Measurements from ENCODE around the gene FANK1. TPM values are rescaled to one million over a fixed set of nuclear protein-coding genes. Genes with fewer than 3 reads are reported as not detected.

The FANK1 gene
- total RNA-seq, 2 experiments from 2014 or later = 0.25 TPM; not detected in 1

GRCh38 chr10:126037946-126038345, 141.6 kb downstream of the FANK1 start:
- H3K27ac Mint-ChIP-seq = no peak overlapping the region

GRCh38 chr10:126041117-126041516, 144.8 kb downstream of the FANK1 start:
- no peak for ATAC-seq (ENCODE audit: poor library complexity)
- Histone ChIP-seq H3K27me3 (ENCODE audit: control insufficient read depth in 1 of 2, insufficient read depth in 2 of 2, low read length in 2 of 2) (no peaks in the 10 kb centered on the region), H3K4me1 (ENCODE audit: insufficient read depth, low read length) (peaks cover 23% of the 10 kb centered on the region), H3K36me3 (ENCODE audit: insufficient read depth, low read length) (no peaks in the 10 kb centered on the region), H3K9me3 (ENCODE audit: control insufficient read depth in 1 of 2, insufficient read depth in 1 of 2, low read length in 2 of 2) (peaks cover 0 to 12% of the 10 kb centered on the region in 2 experiments), H3K27ac (ENCODE audit: low read depth in 1 of 2, low read length in 2 of 2) (no peak overlapping the region), H3K4me3 (ENCODE audit: low read length) (no peak overlapping the region)
- intact Hi-C loops (cut with DNase I, micrococcal nuclease) = no loop called here
- no peak for DNase-seq
- Mint-ChIP-seq H3K4me3 (no peak overlapping the region), H3K9me3 (no peaks in the 10 kb centered on the region), H3K27ac (no peak overlapping the region), H3K27me3 (no peaks in the 10 kb centered on the region), H3K36me3 (ENCODE audit: low read depth) (no peaks in the 10 kb centered on the region), H3K4me1 (ENCODE audit: low read depth) (peaks cover 17% of the 10 kb centered on the region)
- POLR2A ChIA-PET = no interaction called here
- CTCF ChIA-PET = no interaction called here
- TF ChIP-seq CTCF (IDR thresholded peaks at IDR 0.05) = no peak

More at GRCh38 chr10:126037946-126038345, 141.6 kb downstream of the FANK1 start:
- Mint-ChIP-seq H3K36me3 (ENCODE audit: low read depth) (no peaks in the 10 kb centered on the region), H3K4me1 (ENCODE audit: low read depth) (peaks cover 17% of the 10 kb centered on the region), H3K27me3 (no peaks in the 10 kb centered on the region), H3K9me3 (peaks cover 6% of the 10 kb centered on the region), H3K4me3 (no peak overlapping the region)
- H3K27me3 ChIP-seq (ENCODE audit: control insufficient read depth in 1 of 2, insufficient read depth in 2 of 2, low read length in 2 of 2) = no peaks in the 10 kb centered on the region
- H3K36me3 ChIP-seq (ENCODE audit: insufficient read depth, low read length) = no peaks in the 10 kb centered on the region
- no peak for ATAC-seq (ENCODE audit: poor library complexity)
- no peak for DNase-seq
- no peak overlapping the region for H3K27ac ChIP-seq (ENCODE audit: low read depth in 1 of 2, low read length in 2 of 2)
- peaks cover 18% of the 10 kb centered on the region for H3K4me1 ChIP-seq (ENCODE audit: insufficient read depth, low read length)
- no peak overlapping the region for H3K4me3 ChIP-seq (ENCODE audit: low read length)
- POLR2A ChIA-PET = no interaction called here
- peaks cover 0 to 6% of the 10 kb centered on the region in 2 experiments for H3K9me3 ChIP-seq (ENCODE audit: control insufficient read depth in 1 of 2, insufficient read depth in 1 of 2, low read length in 2 of 2)
- no peak for TF ChIP-seq CTCF (IDR thresholded peaks at IDR 0.05)
- intact Hi-C loops (cut with DNase I, micrococcal nuclease) = no loop called here
- CTCF ChIA-PET = no interaction called here

- H3K27ac ChIP-seq (ENCODE audit: low read depth in 1 of 2, low read length in 2 of 2) = peak overlapping the region in 1 of 2 donors; percentile 50
- peaks cover 23% of the 10 kb centered on the region for H3K4me1 ChIP-seq (ENCODE audit: insufficient read depth, low read length)
- Mint-ChIP-seq H3K4me1 (ENCODE audit: low read depth) (peaks cover 17% of the 10 kb centered on the region), H3K27me3 (no peaks in the 10 kb centered on the region), H3K9me3 (no peaks in the 10 kb centered on the region), H3K27ac (peak overlapping the region; percentile 72), H3K4me3 (no peak overlapping the region), H3K36me3 (ENCODE audit: low read depth) (no peaks in the 10 kb centered on the region)
- peak; percentile 87 for ATAC-seq (ENCODE audit: poor library complexity)
- TF ChIP-seq CTCF (IDR thresholded peaks at IDR 0.05) = no peak
- ChIA-PET CTCF (no interaction called here), POLR2A (no interaction called here)
- H3K36me3 ChIP-seq (ENCODE audit: insufficient read depth, low read length) = no peaks in the 10 kb centered on the region
- peak; percentile 22 to 93 (median 50) for DNase-seq
- intact Hi-C loops (cut with DNase I, micrococcal nuclease) = no loop called here
- peak overlapping the region; percentile 15 for H3K4me3 ChIP-seq (ENCODE audit: low read length)
- H3K9me3 ChIP-seq (ENCODE audit: control insufficient read depth in 1 of 2, insufficient read depth in 1 of 2, low read length in 2 of 2) = peaks cover 0 to 12% of the 10 kb centered on the region in 2 experiments
- no peaks in the 10 kb centered on the region for H3K27me3 ChIP-seq (ENCODE audit: control insufficient read depth in 1 of 2, insufficient read depth in 2 of 2, low read length in 2 of 2)
Measured at GRCh38 chr10:126041804-126042231, 145.5 kb downstream of the FANK1 start.
